ENCODE data around the gene TBC1D12. TPM values are rescaled to one million over a fixed set of nuclear protein-coding genes. Genes with fewer than 3 reads are reported as not detected.
"Not testable (repeated sequence)": the region's sequence is repeated elsewhere in the genome, so short reads cannot be mapped to it uniquely, and the experiment has no call there.

TBC1D12 gene
- polyA plus RNA-seq, 3 donors from 2014 or later, result 0.33 to 0.64 TPM; not detected in 1

GRCh38 chr10:94489976-94490788 lies 87.8 kb downstream of the TBC1D12 start:
- Mint-ChIP-seq H3K36me3 (no peaks in the 10 kb centered on the region), H3K4me1 (no peaks in the 10 kb centered on the region), H3K27me3 (ENCODE audit: low read depth in 3 of 3) (peaks cover 0 to 2% (median 1%) of the 10 kb centered on the region in 3 donors), H3K27ac (no peak overlapping the region), H3K9me3 (peaks cover 0 to 6% (median 0%) of the 10 kb centered on the region in 6 donors), H3K4me3 (no peak overlapping the region)
- no peak for DNase-seq

GRCh38 chr10:94490789-94491039 lies 88.4 kb downstream of the TBC1D12 start:
- Mint-ChIP-seq H3K36me3 (no peaks in the 10 kb centered on the region), H3K27me3 (ENCODE audit: low read depth in 3 of 3) (peaks cover 0 to 2% (median 0%) of the 10 kb centered on the region in 3 donors), H3K27ac (no peak overlapping the region), H3K9me3 (peaks cover 0 to 2% (median 0%) of the 10 kb centered on the region in 6 donors), H3K4me1 (no peaks in the 10 kb centered on the region), H3K4me3 (no peak overlapping the region)
- no peak for DNase-seq

GRCh38 chr10:94493463-94493862 lies 91.1 kb downstream of the TBC1D12 start:
- no peak for DNase-seq
- Mint-ChIP-seq H3K4me1 (no peaks in the 10 kb centered on the region), H3K27ac (no peak overlapping the region), H3K9me3 (peaks cover 0 to 2% (median 0%) of the 10 kb centered on the region in 6 donors), H3K36me3 (no peaks in the 10 kb centered on the region), H3K27me3 (ENCODE audit: low read depth in 3 of 3) (peaks cover 0 to 2% (median 0%) of the 10 kb centered on the region in 3 donors), H3K4me3 (no peak overlapping the region)

- H3K9me3 Mint-ChIP-seq, result no peaks in the 10 kb centered on the region
- peaks cover 0 to 1% (median 0%) of the 10 kb centered on the region in 3 donors for H3K27me3 Mint-ChIP-seq (ENCODE audit: low read depth in 3 of 3)
These were observed 93.7 kb downstream of the TBC1D12 start for GRCh38 chr10:94496010-94496409.

GRCh38 chr10:94496646-94497045 lies 94.3 kb downstream of the TBC1D12 start:
- H3K27ac Mint-ChIP-seq, result no peak overlapping the region
- DNase-seq, result no peak
- no peak overlapping the region for H3K4me3 Mint-ChIP-seq
- H3K9me3 Mint-ChIP-seq, result no peaks in the 10 kb centered on the region
- H3K36me3 Mint-ChIP-seq, result no peaks in the 10 kb centered on the region
- H3K27me3 Mint-ChIP-seq (ENCODE audit: low read depth in 3 of 3), result peaks cover 0 to 1% (median 0%) of the 10 kb centered on the region in 3 donors
- no peaks in the 10 kb centered on the region for H3K4me1 Mint-ChIP-seq

More at GRCh38 chr10:94496010-94496409, 93.7 kb downstream of the TBC1D12 start:
- H3K4me1 Mint-ChIP-seq, result no peaks in the 10 kb centered on the region
- H3K4me3 Mint-ChIP-seq, result no peak overlapping the region
- no peak overlapping the region for H3K27ac Mint-ChIP-seq
- no peaks in the 10 kb centered on the region for H3K36me3 Mint-ChIP-seq
- no peak for DNase-seq

- Mint-ChIP-seq H3K27ac (no peak overlapping the region), H3K4me1 (no peaks in the 10 kb centered on the region), H3K27me3 (ENCODE audit: low read depth in 3 of 3) (peaks cover 0 to 1% (median 0%) of the 10 kb centered on the region in 3 donors), H3K9me3 (no peaks in the 10 kb centered on the region), H3K4me3 (no peak overlapping the region), H3K36me3 (no peaks in the 10 kb centered on the region)
- DNase-seq, result no peak
These were observed 97.7 kb downstream of the TBC1D12 start for GRCh38 chr10:94500063-94500462.

GRCh38 chr10:94521276-94522250 lies 119.2 kb downstream of the TBC1D12 start:
- H3K27me3 Mint-ChIP-seq (ENCODE audit: low read depth in 3 of 3), result peaks cover 0 to 4% (median 0%) of the 10 kb centered on the region in 3 donors
- H3K27ac Mint-ChIP-seq, result no peak overlapping the region
- no peak overlapping the region for H3K4me3 Mint-ChIP-seq

GRCh38 chr10:94524146-94524545 lies 121.8 kb downstream of the TBC1D12 start:
- Mint-ChIP-seq H3K4me3 (no peak overlapping the region), H3K27me3 (ENCODE audit: low read depth in 3 of 3) (peaks cover 0 to 4% (median 0%) of the 10 kb centered on the region in 3 donors), H3K9me3 (peaks cover 0 to 1% (median 0%) of the 10 kb centered on the region in 6 donors), H3K4me1 (no peaks in the 10 kb centered on the region), H3K36me3 (peaks cover 0 to 4% (median 0%) of the 10 kb centered on the region in 3 donors), H3K27ac (no peak overlapping the region)
- DNase-seq, result no peak

More at GRCh38 chr10:94521276-94522250, 119.2 kb downstream of the TBC1D12 start:
- Mint-ChIP-seq H3K9me3 (peaks cover 0 to 1% (median 0%) of the 10 kb centered on the region in 6 donors), H3K36me3 (no peaks in the 10 kb centered on the region), H3K4me1 (no peaks in the 10 kb centered on the region)
- DNase-seq, result no peak

- peaks cover 0 to 4% (median 0%) of the 10 kb centered on the region in 3 donors for H3K36me3 Mint-ChIP-seq
- H3K27ac Mint-ChIP-seq, result no peak overlapping the region
- no peak for DNase-seq
- no peaks in the 10 kb centered on the region for H3K27me3 Mint-ChIP-seq (ENCODE audit: low read depth in 3 of 3)
- no peaks in the 10 kb centered on the region for H3K4me1 Mint-ChIP-seq
- peaks cover 0 to 1% (median 0%) of the 10 kb centered on the region in 6 donors for H3K9me3 Mint-ChIP-seq
- H3K4me3 Mint-ChIP-seq, result no peak overlapping the region
These were observed 122.4 kb downstream of the TBC1D12 start for GRCh38 chr10:94524711-94525110.

GRCh38 chr10:94531550-94531949 lies 129.2 kb downstream of the TBC1D12 start:
- not testable (repeated sequence) for H3K4me3 Mint-ChIP-seq; H3K27ac Mint-ChIP-seq; H3K36me3 Mint-ChIP-seq; H3K4me1 Mint-ChIP-seq; H3K27me3 Mint-ChIP-seq (ENCODE audit: low read depth in 3 of 3); H3K9me3 Mint-ChIP-seq; DNase-seq

GRCh38 chr10:94533027-94533426 lies 130.7 kb downstream of the TBC1D12 start:
- Mint-ChIP-seq H3K4me3 (no peak overlapping the region), H3K27ac (no peak overlapping the region), H3K36me3 (peaks cover 0 to 4% (median 0%) of the 10 kb centered on the region in 3 donors), H3K4me1 (no peaks in the 10 kb centered on the region), H3K27me3 (ENCODE audit: low read depth in 3 of 3) (peaks cover 0 to 3% (median 2%) of the 10 kb centered on the region in 3 donors), H3K9me3 (no peaks in the 10 kb centered on the region)
- DNase-seq, result no peak

- peaks cover 25 to 28% of the 10 kb centered on the region in 2 donors for H3K4me1 Mint-ChIP-seq
- not testable (repeated sequence) for H3K27ac Mint-ChIP-seq; H3K9me3 Mint-ChIP-seq; H3K36me3 Mint-ChIP-seq; H3K4me3 Mint-ChIP-seq; H3K27me3 Mint-ChIP-seq (ENCODE audit: low read depth in 3 of 3); DNase-seq
These were observed 139.9 kb downstream of the TBC1D12 start for GRCh38 chr10:94542282-94542681.

- Mint-ChIP-seq H3K27ac (peak within 1 kb of the TSS; percentile 35 to 87 (median 78)), H3K4me1 (peaks cover 25 to 29% of the 10 kb centered on the region in 2 donors), H3K9me3 (peaks cover 0 to 2% (median 0%) of the 10 kb centered on the region in 6 donors), H3K36me3 (no peaks in the 10 kb centered on the region), H3K27me3 (ENCODE audit: low read depth in 3 of 3) (peaks cover 0 to 10% (median 6%) of the 10 kb centered on the region in 3 donors), H3K4me3 (peak within 1 kb of the TSS; percentile 88 to 98 (median 93))
- peak; percentile 40 to 68 (median 64) for DNase-seq
These were observed 143.2 kb downstream of the TBC1D12 start, which contains the start of gene HELLS for GRCh38 chr10:94545391-94546048. Gene HELLS (plus strand): TSS chr10:94545788. CDS start chr10:94545922, 134 bp downstream.
